Endodermal cell (in vitro differentiated cells): ENCODE measurements around the gene GJA10. TPM values are rescaled to one million over a fixed set of nuclear protein-coding genes. Genes with fewer than 3 reads are reported as not detected.
A peak's percentile ranks its signal among the peaks of the same experiment; 100 is the strongest.
"Not testable (repeated sequence)": the region's sequence is repeated elsewhere in the genome, so short reads cannot be mapped to it uniquely, and the experiment has no call there.

Experiments
- DNase-seq: peaks from one replicate; pipeline ENCODE4 v3.0.0-alpha.2; 2017
- H3K27ac ChIP-seq: 2 replicates; pipeline ENCODE4 v1.5.1; 2013; ENCODE audit warnings: mild to moderate bottlenecking, low read depth, low read length, moderate library complexity
- H3K27me3 ChIP-seq: 2 replicates; pipeline ENCODE4 v1.6.1; 2013; ENCODE audit warnings: mild to moderate bottlenecking, low read length, moderate library complexity; ENCODE audit not compliant: insufficient read depth, control insufficient read depth, poor library complexity, severe bottlenecking
- H3K36me3 ChIP-seq: 2 replicates; pipeline ENCODE4 v1.7.0; 2013; ENCODE audit warnings: mild to moderate bottlenecking, low read length, moderate library complexity; ENCODE audit not compliant: control insufficient read depth, insufficient read depth
- H3K4me1 ChIP-seq: one replicate; pipeline ENCODE4 v1.7.0; 2013; ENCODE audit warnings: low read length; ENCODE audit not compliant: control insufficient read depth, insufficient read depth
- H3K4me3 ChIP-seq: 2 replicates; pipeline ENCODE4 v1.5.1; 2013; ENCODE audit warnings: mild to moderate bottlenecking, low read length, moderate library complexity
- H3K9ac ChIP-seq: 2 replicates; pipeline ENCODE4 v1.6.1; 2013; ENCODE audit warnings: mild to moderate bottlenecking, low read length, moderate library complexity; ENCODE audit not compliant: poor library complexity, severe bottlenecking; ENCODE audit errors: extremely low read depth
- H3K9me3 ChIP-seq: 2 replicates; pipeline ENCODE4 v1.6.1; 2013; ENCODE audit warnings: mild to moderate bottlenecking, low read length, moderate library complexity; ENCODE audit not compliant: control insufficient read depth
- H3K27ac Mint-ChIP-seq: 2 replicates; pipeline ENCODE4 v1.8.0; 2020; ENCODE audit warnings: mixed read lengths
- H3K27me3 Mint-ChIP-seq: 2 replicates; pipeline ENCODE4 v1.8.0; 2021; ENCODE audit warnings: mild to moderate bottlenecking, mixed read lengths; ENCODE audit not compliant: insufficient read depth
- H3K36me3 Mint-ChIP-seq: 2 replicates; pipeline ENCODE4 v1.8.0; 2020; ENCODE audit warnings: low read depth, mixed read lengths
- H3K4me1 Mint-ChIP-seq: 2 replicates; pipeline ENCODE4 v1.8.0; 2020; ENCODE audit warnings: mixed read lengths
- H3K4me3 Mint-ChIP-seq: 2 replicates; pipeline ENCODE4 v1.8.0; 2020; ENCODE audit warnings: mild to moderate bottlenecking, moderate library complexity, mixed read lengths
- H3K9me3 Mint-ChIP-seq: 2 replicates; pipeline ENCODE4 v1.8.0; 2020; ENCODE audit warnings: mild to moderate bottlenecking, mixed read lengths
- CTCF ChIP-seq: fragments of 200-600 bp; sonication (generic); conservative IDR thresholded peaks from 2 replicates; pipeline ENCODE4 v1.5.0; 2021; ENCODE audit warnings: antibody characterized with exemption, mild to moderate bottlenecking
- WGBS, 2 experiments: methylation state at CpG; one replicate each; pipeline versions ENCODE4 v1.1.5 to v1.1.7; 2013; ENCODE audit warnings: missing lambda C conversion rate in 2 of 2, mixed read lengths in 1 of 2; ENCODE audit not compliant: insufficient coverage in 1 of 2, insufficient read length in 1 of 2; 5-methylcytosine and 5-hydroxymethylcytosine counted together
- total RNA-seq, 2 donors: library from RNA; stranded (reverse); fragmentation: NEBNext Ultra II Directional in 1 of 2; extraction: Animal tissue kit (Norgen Biotek cat#: 25700) in 1 of 2; gene quantifications; 2 replicates in 1 of 2; 3 replicates in 1 of 2; pipeline ENCODE4 v1.2.1, GENCODE V29; 2021

GJA10 gene
- total RNA-seq, 2 donors from 2014 or later = 0.42 TPM; not detected in 1

- no peak overlapping the region for H3K9ac ChIP-seq
- no peak overlapping the region for H3K4me3 ChIP-seq
- no peak overlapping the region for H3K27ac ChIP-seq
- no peak overlapping the region for H3K4me3 Mint-ChIP-seq
- peaks cover 15% of the 10 kb centered on the region for H3K4me1 Mint-ChIP-seq
- H3K36me3 Mint-ChIP-seq = no peaks in the 10 kb centered on the region
- TF ChIP-seq CTCF = no peak
- peaks cover 37% of the 10 kb centered on the region for H3K27me3 Mint-ChIP-seq
- 89 to 97% methylated on average over 2 to 3 of the region's 3 CpGs for WGBS, 2 experiments
- H3K4me1 ChIP-seq = peaks cover 4% of the 10 kb centered on the region
- no peak for DNase-seq
- H3K36me3 ChIP-seq = no peaks in the 10 kb centered on the region
- no peaks in the 10 kb centered on the region for H3K27me3 ChIP-seq
- no peaks in the 10 kb centered on the region for H3K9me3 ChIP-seq
- no peaks in the 10 kb centered on the region for H3K9me3 Mint-ChIP-seq
- H3K27ac Mint-ChIP-seq = no peak overlapping the region
Observed at GRCh38 chr6:89888871-89889270, 5.4 kb upstream of the GJA10 start.

GRCh38 chr6:89890845-89891528 lies 3.3 kb upstream of the GJA10 start:
- H3K9me3 Mint-ChIP-seq, H3K36me3 ChIP-seq, H3K27me3 ChIP-seq, H3K27ac ChIP-seq, H3K9me3 ChIP-seq, H3K4me1 ChIP-seq, H3K9ac ChIP-seq, H3K36me3 Mint-ChIP-seq: not testable (repeated sequence)
- 0 to 8% methylated on average over 2 to 9 of the region's 11 CpGs for WGBS, 2 experiments
- peak; percentile 72 for DNase-seq
- Mint-ChIP-seq H3K4me1 (peaks cover 15% of the 10 kb centered on the region), H3K27ac (peak overlapping the region; percentile 72), H3K4me3 (peak overlapping the region; percentile 35), H3K27me3 (peaks cover 49% of the 10 kb centered on the region)
- H3K4me3 ChIP-seq = peak overlapping the region; percentile 54

- not testable (repeated sequence) for H3K27me3 ChIP-seq, H3K36me3 ChIP-seq, H3K4me1 ChIP-seq, H3K4me3 Mint-ChIP-seq, H3K27ac ChIP-seq, H3K27ac Mint-ChIP-seq, H3K9me3 ChIP-seq, H3K4me3 ChIP-seq, DNase-seq, H3K9me3 Mint-ChIP-seq, H3K9ac ChIP-seq, H3K36me3 Mint-ChIP-seq
- Mint-ChIP-seq H3K4me1 (peaks cover 15% of the 10 kb centered on the region), H3K27me3 (peaks cover 40% of the 10 kb centered on the region)
- 83 to 89% methylated on average over 4 to 8 of the region's 8 CpGs for WGBS, 2 experiments
- TF ChIP-seq CTCF = peak; percentile 60
Observed at GRCh38 chr6:89892577-89892976, 1.7 kb upstream of the GJA10 start.
